Cardiac muscle cell (in vitro differentiated cells and primary cell): Measurements from ENCODE around the gene ALKBH2. TPM values are rescaled to one million over a fixed set of nuclear protein-coding genes. Genes with fewer than 3 reads are reported as not detected.

Experiments
- DNase-seq, 2 donors: peaks; one replicate each; pipeline versions ENCODE4 v3.0.0 to v3.0.0-alpha.2; 2010 to 2017; ENCODE audit warnings: low read depth in 1 of 2, low spot score in 1 of 2
- H3K27ac ChIP-seq: fragments of 200-600 bp; sonication (generic); 2 replicates; pipeline ENCODE4 v1.5.1; 2016
- H3K27me3 ChIP-seq: fragments of 200-600 bp; sonication (generic); 2 replicates; pipeline ENCODE4 v1.6.0; 2016; ENCODE audit warnings: control low read depth
- H3K36me3 ChIP-seq: fragments of 200-600 bp; sonication (generic); 2 replicates; pipeline ENCODE4 v1.5.1; 2016; ENCODE audit warnings: control low read depth
- H3K4me1 ChIP-seq: fragments of 200-600 bp; sonication (generic); 2 replicates; pipeline ENCODE4 v1.8.1; 2017; ENCODE audit warnings: low read depth, mild to moderate bottlenecking, mixed run types
- H3K4me3 ChIP-seq: fragments of 200-600 bp; sonication (generic); 2 replicates; pipeline ENCODE4 v1.5.1; 2016; ENCODE audit warnings: mild to moderate bottlenecking
- H3K9me3 ChIP-seq: fragments of 200-600 bp; sonication (generic); 2 replicates; pipeline ENCODE4 v1.5.1; 2017; ENCODE audit warnings: low read depth, mild to moderate bottlenecking, control low read depth
- CTCF ChIP-seq: IDR thresholded peaks from 2 replicates; pipeline ENCODE4 v1.5.1; 2012; ENCODE audit warnings: low read depth, mild to moderate bottlenecking, low read length
- polyA plus RNA-seq: library from polyadenylated mRNA; unstranded; fragments of >200 nt; fragmentation: Nextera tagmentation; extraction: Ambion mirVana; gene quantifications from 2 replicates; pipeline ENCODE4 v1.2.1, GENCODE V29; 2016
- total RNA-seq: library from RNA; depleted of rRNA; stranded (reverse); fragments of >200 nt; gene quantifications from 2 replicates; pipeline ENCODE4 v1.2.3, GENCODE V29; 2016

Gene ALKBH2
- total and polyA plus RNA-seq, 2 experiments from 2014 or later, result 32.7 to 46.6 TPM

DNA sequence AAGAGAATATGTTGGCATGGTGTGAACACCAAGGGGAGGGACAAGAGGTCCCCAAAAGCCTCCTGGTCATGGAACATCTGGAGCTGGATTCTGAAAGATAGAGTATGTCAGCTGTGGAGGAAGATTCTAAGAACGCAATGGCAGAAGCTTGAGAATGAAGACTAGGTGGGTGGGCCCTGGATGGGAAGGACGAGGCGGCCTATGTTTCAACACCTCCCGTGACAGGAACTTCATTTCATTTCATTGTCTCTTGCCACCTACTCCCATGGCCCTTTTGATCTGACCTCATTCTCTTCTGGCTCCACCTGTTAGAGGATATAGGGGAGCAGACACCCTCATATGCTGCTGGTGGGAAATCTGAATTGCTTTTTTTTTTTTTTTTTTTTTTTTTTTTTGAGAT, 7.5 kb upstream of the ALKBH2 start:
- Histone ChIP-seq H3K4me3 (no peak overlapping the region), H3K27me3 (no peaks in the 10 kb centered on the region), H3K36me3 (peaks cover 42% of the 10 kb centered on the region), H3K9me3 (no peaks in the 10 kb centered on the region), H3K27ac (no peak overlapping the region), H3K4me1 (peaks cover 10% of the 10 kb centered on the region)
- no peak for DNase-seq
- TF ChIP-seq CTCF, result no peak

- no peaks in the 10 kb centered on the region for H3K9me3 ChIP-seq
- no peak for DNase-seq
- no peak for TF ChIP-seq CTCF
- H3K27ac ChIP-seq, result peak overlapping the region; percentile 74
- H3K4me3 ChIP-seq, result peak overlapping the region; percentile 54
- H3K36me3 ChIP-seq, result peaks cover 32% of the 10 kb centered on the region
- H3K27me3 ChIP-seq, result no peaks in the 10 kb centered on the region
- H3K4me1 ChIP-seq, result peaks cover 10% of the 10 kb centered on the region
These were observed 6.3 kb upstream of the ALKBH2 start for GRCh38 chr12:109099431-109100020.

GRCh38 chr12:109098651-109099050, 5.4 kb upstream of the ALKBH2 start:
- peaks cover 23% of the 10 kb centered on the region for H3K36me3 ChIP-seq
- peak in 1 of 2 donors; percentile 26 for DNase-seq
- peak overlapping the region; percentile 54 for H3K4me3 ChIP-seq
- H3K9me3 ChIP-seq, result no peaks in the 10 kb centered on the region
- H3K27ac ChIP-seq, result peak overlapping the region; percentile 74
- no peaks in the 10 kb centered on the region for H3K27me3 ChIP-seq
- no peak for TF ChIP-seq CTCF
- H3K4me1 ChIP-seq, result peaks cover 10% of the 10 kb centered on the region

DNA sequence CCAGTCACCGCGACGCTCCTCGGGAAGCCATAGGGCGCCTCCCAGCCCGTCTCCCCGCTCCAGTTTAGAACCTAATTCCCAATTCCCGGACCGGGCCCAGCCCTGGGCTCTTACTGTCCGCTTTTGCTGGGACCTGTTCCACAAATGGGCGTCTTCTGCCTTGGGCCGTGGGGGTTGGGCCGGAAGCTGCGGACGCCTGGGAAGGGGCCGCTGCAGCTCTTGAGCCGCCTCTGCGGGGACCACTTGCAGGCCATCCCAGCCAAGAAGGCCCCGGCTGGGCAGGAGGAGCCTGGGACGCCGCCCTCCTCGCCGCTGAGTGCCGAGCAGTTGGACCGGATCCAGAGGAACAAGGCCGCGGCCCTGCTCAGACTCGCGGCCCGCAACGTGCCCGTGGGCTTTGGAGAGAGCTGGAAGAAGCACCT, 4.9 kb upstream of the ALKBH2 start:
- Histone ChIP-seq H3K9me3 (no peaks in the 10 kb centered on the region), H3K4me1 (peaks cover 10% of the 10 kb centered on the region), H3K27me3 (no peaks in the 10 kb centered on the region), H3K36me3 (peaks cover 20% of the 10 kb centered on the region), H3K27ac (peak overlapping the region; percentile 74), H3K4me3 (peak overlapping the region; percentile 54)
- DNase-seq, result peak; percentile 86
- no peak for TF ChIP-seq CTCF

DNA sequence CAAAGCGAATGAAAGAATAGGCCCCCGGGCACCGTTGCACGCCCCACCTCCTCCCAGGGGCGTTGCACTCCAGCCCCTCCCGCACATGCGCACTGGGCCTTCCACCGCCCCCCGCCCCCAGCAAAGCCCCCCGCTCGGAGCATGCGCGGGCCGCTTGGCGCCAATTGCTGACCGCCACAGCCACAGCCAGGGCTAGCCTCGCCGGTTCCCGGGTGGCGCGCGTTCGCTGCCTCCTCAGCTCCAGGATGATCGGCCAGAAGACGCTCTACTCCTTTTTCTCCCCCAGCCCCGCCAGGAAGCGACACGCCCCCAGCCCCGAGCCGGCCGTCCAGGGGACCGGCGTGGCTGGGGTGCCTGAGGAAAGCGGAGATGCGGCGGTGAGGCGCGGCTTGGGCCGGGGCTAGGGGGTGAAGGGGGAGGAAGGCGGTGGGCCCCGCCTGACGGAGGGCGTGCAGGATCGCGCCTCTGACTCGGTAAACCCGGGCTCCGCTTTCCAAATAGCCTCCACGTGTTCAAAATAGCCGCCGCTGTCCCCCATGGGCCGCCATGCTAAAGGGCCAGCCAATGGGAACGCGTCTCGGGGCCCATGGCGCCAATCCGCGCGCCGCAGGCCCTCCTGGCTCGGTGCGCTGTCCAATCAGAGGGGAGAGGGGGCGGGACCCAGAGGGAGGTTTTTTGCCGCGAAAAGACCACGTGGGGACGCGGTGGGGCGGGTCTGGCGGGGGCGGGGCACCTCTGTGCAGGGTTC, 4.3 kb upstream of the ALKBH2 start, which contains the start of gene UNG:
Gene UNG (plus strand): TSS at position 163 of the 748 bp plus-strand sequence. CDS start 83 bp downstream, at position 246.
- Histone ChIP-seq H3K27me3 (no peaks in the 10 kb centered on the region), H3K9me3 (no peaks in the 10 kb centered on the region), H3K36me3 (peaks cover 16% of the 10 kb centered on the region), H3K27ac (peak within 1 kb of the TSS; percentile 74), H3K4me1 (peaks cover 10% of the 10 kb centered on the region), H3K4me3 (peak within 1 kb of the TSS; percentile 54)
- peak; percentile 97 to 98 for DNase-seq
- TF ChIP-seq CTCF, result no peak
